ENCODE measurements around the gene AGTRAP. TPM values are rescaled to one million over a fixed set of nuclear protein-coding genes. Genes with fewer than 3 reads are reported as not detected.

AGTRAP gene
- total and polyA plus RNA-seq, 2 donors (not counting 1 experiment from before 2014, with no cell fraction given): 25.5 to 58.8 TPM

DNA sequence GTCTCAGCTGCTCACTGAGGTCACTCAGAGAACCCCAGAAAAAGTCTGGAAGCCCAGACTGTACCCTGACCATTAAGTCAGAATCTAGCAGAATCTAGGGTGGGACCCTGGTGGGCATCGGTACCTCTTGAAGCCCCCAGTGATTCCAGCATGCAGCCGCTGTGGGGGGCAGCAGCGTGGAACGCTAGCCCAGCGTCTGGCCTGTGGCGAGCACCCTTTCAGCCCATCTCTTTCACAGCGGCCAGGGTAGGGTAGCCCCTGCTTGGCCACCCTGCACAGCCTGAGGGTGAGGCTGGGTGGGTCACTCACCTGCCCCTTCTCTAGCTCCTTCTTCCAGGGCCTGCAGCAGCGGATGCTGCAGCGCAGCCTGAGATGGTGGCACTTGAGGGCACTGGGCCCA lies 42.4 kb downstream of the AGTRAP start:
- Histone ChIP-seq H3K27ac (ENCODE audit: insufficient read depth, low read length) (no peak overlapping the region), H3K4me3 (replicated peaks in 1 of 4; ENCODE audit: control extremely low read depth in 1 of 4, insufficient read depth in 1 of 4, low read depth in 3 of 4, low read length in 4 of 4) (no peak overlapping the region), H3K36me3 (ENCODE audit: control insufficient read depth, insufficient read depth, low read length) (no peaks in the 10 kb centered on the region), H3K9ac (ENCODE audit: insufficient read depth, low read length) (no peak overlapping the region), H3K4me1 (ENCODE audit: control insufficient read depth, extremely low read depth, insufficient read depth, low read length) (no peaks in the 10 kb centered on the region), H3K27me3 (ENCODE audit: control insufficient read depth, insufficient read depth, low read length) (no peaks in the 10 kb centered on the region), H3K4me2 (ENCODE audit: extremely low read depth, insufficient read depth, low read length) (no peak overlapping the region), H3K9me3 (ENCODE audit: control insufficient read depth, insufficient read depth, low read depth, low read length) (no peaks in the 10 kb centered on the region), H3K79me2 (ENCODE audit: control insufficient read depth, insufficient read depth, low read length) (no peaks in the 10 kb centered on the region), H2AFZ (ENCODE audit: low read length) (no peak overlapping the region), H4K20me1 (ENCODE audit: control insufficient read depth, extremely low read depth, insufficient read depth, low read length) (no peaks in the 10 kb centered on the region)
- DNase-seq (ENCODE audit: low read depth in 2 of 2): no peak
- no peak for TF ChIP-seq EZH2 (IDR thresholded peaks at IDR 0.05; ENCODE audit: low read length, missing control alignments)

DNA sequence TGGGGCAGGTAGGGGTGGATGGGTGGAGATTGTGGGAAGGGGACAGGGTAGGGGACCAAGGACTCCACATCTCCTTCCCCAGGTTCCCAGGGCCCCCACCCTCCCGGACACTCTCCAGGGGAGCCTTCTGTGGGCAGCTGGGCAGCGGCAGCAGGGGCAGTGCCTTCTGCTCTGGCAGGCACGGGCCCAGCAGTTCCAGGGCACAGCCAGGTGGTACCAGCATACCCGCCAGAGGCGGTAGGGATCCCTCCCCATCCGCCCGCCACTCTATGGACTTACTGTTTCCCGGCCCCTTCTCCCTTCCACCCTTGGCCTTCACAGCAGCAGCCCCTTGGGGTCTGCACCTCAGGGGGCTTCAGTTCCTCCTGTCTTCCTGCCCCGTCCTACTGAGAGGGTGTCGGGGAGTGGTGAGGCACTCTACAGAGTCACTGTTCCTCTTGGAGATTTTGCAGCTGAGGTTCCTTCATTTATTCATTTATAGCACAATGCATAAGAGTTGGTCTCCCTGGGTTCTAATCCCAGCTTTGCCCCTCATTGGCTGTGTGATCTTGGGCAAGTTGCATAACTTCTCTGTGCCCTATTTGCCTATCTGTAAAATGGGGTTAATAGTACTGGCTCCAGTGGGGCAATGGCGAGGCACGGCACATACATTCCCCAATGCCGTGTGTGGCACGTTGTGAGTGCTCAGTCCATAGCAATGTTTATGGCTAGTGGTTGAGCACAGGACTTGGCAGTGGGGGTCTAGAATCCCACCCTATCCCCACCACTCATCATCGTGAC lies 43.1 kb downstream of the AGTRAP start:
- Histone ChIP-seq H4K20me1 (ENCODE audit: control insufficient read depth, extremely low read depth, insufficient read depth, low read length) (no peaks in the 10 kb centered on the region), H3K4me2 (ENCODE audit: extremely low read depth, insufficient read depth, low read length) (no peak overlapping the region), H3K4me1 (ENCODE audit: control insufficient read depth, extremely low read depth, insufficient read depth, low read length) (no peaks in the 10 kb centered on the region), H3K9me3 (ENCODE audit: control insufficient read depth, insufficient read depth, low read depth, low read length) (no peaks in the 10 kb centered on the region), H3K4me3 (replicated peaks in 1 of 4; ENCODE audit: control extremely low read depth in 1 of 4, insufficient read depth in 1 of 4, low read depth in 3 of 4, low read length in 4 of 4) (no peak overlapping the region), H3K79me2 (ENCODE audit: control insufficient read depth, insufficient read depth, low read length) (no peaks in the 10 kb centered on the region), H2AFZ (ENCODE audit: low read length) (no peak overlapping the region), H3K27me3 (ENCODE audit: control insufficient read depth, insufficient read depth, low read length) (no peaks in the 10 kb centered on the region), H3K27ac (ENCODE audit: insufficient read depth, low read length) (no peak overlapping the region), H3K9ac (ENCODE audit: insufficient read depth, low read length) (no peak overlapping the region), H3K36me3 (ENCODE audit: control insufficient read depth, insufficient read depth, low read length) (no peaks in the 10 kb centered on the region)
- TF ChIP-seq, protein P1, sequence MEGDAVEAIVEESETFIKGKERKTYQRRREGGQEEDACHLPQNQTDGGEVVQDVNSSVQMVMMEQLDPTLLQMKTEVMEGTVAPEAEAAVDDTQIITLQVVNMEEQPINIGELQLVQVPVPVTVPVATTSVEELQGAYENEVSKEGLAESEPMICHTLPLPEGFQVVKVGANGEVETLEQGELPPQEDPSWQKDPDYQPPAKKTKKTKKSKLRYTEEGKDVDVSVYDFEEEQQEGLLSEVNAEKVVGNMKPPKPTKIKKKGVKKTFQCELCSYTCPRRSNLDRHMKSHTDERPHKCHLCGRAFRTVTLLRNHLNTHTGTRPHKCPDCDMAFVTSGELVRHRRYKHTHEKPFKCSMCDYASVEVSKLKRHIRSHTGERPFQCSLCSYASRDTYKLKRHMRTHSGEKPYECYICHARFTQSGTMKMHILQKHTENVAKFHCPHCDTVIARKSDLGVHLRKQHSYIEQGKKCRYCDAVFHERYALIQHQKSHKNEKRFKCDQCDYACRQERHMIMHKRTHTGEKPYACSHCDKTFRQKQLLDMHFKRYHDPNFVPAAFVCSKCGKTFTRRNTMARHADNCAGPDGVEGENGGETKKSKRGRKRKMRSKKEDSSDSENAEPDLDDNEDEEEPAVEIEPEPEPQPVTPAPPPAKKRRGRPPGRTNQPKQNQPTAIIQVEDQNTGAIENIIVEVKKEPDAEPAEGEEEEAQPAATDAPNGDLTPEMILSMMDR (conservative IDR thresholded peaks at IDR 0.05 in 1 of 2, IDR thresholded peaks at IDR 0.05 in 1 of 2; ENCODE audit: low read depth in 1 of 2, low read length in 2 of 2): no peak
- no peak for TF ChIP-seq EZH2 (IDR thresholded peaks at IDR 0.05; ENCODE audit: low read length, missing control alignments)
- DNase-seq (ENCODE audit: low read depth in 2 of 2): no peak

DNA sequence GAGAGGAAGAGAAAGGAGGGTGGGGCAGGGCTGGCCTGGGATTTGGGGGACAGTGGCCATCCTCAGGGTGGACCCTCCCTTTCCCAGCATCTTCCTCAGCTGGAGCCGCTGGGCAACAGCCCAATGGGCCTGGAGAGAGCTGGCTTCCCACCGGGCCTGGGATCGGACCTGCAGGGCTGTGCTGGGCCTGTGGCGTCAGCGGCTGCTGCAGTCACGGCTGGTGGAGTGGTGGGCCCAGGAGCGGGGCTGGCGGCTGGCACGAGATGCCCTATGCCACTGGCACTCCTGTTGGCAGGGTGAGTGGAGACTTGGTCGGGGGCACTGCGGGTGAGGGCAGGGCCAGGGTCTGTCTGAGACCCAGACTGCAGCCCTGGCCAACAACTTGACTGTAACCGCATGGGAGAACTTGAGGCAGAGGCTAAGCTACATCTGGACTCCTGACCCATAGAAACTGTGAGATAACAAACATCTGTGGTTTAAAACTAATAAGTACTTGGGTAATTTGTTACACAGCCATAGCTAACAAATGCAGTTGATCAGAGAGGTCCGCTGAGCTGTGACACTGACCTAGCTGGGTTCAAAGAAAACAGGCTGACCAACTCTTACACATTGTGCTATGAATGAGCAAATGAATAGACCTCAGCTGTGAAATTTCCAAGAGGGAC lies 43.9 kb downstream of the AGTRAP start:
- no peaks in the 10 kb centered on the region for H4K20me1 ChIP-seq (ENCODE audit: control insufficient read depth, extremely low read depth, insufficient read depth, low read length)
- no peak overlapping the region for H3K9ac ChIP-seq (ENCODE audit: insufficient read depth, low read length)
- H3K4me2 ChIP-seq (ENCODE audit: extremely low read depth, insufficient read depth, low read length): no peak overlapping the region
- no peak overlapping the region for H2AFZ ChIP-seq (ENCODE audit: low read length)
- TF ChIP-seq, protein P1 (conservative IDR thresholded peaks at IDR 0.05 in 1 of 2, IDR thresholded peaks at IDR 0.05 in 1 of 2; ENCODE audit: low read depth in 1 of 2, low read length in 2 of 2): no peak
- TF ChIP-seq EZH2 (IDR thresholded peaks at IDR 0.05; ENCODE audit: low read length, missing control alignments): no peak
- H3K27me3 ChIP-seq (ENCODE audit: control insufficient read depth, insufficient read depth, low read length): no peaks in the 10 kb centered on the region
- H3K79me2 ChIP-seq (ENCODE audit: control insufficient read depth, insufficient read depth, low read length): no peaks in the 10 kb centered on the region
- no peak for DNase-seq (ENCODE audit: low read depth in 2 of 2)
- peaks cover 2% of the 10 kb centered on the region for H3K4me1 ChIP-seq (ENCODE audit: control insufficient read depth, extremely low read depth, insufficient read depth, low read length)
- no peaks in the 10 kb centered on the region for H3K36me3 ChIP-seq (ENCODE audit: control insufficient read depth, insufficient read depth, low read length)
- H3K9me3 ChIP-seq (ENCODE audit: control insufficient read depth, insufficient read depth, low read depth, low read length): no peaks in the 10 kb centered on the region
- H3K27ac ChIP-seq (ENCODE audit: insufficient read depth, low read length): no peak overlapping the region
- H3K4me3 ChIP-seq (replicated peaks in 1 of 4; ENCODE audit: control extremely low read depth in 1 of 4, insufficient read depth in 1 of 4, low read depth in 3 of 4, low read length in 4 of 4): no peak overlapping the region

Data from fibroblast of lung (primary cell).